C4-2B (cell line): Measurements from ENCODE around the gene MIA2.

Experiments
- ZFX ChIP-seq: fragments of 450-650 bp; IDR thresholded peaks from 2 replicates; pipeline ENCODE4 v1.6.1; 2017
- TF ChIP-seq, protein P1 (sequence below): fragments of 450-650 bp; conservative IDR thresholded peaks from 2 replicates; pipeline ENCODE4 v1.5.1; 2017; ENCODE audit warnings: mild to moderate bottlenecking

DNA sequence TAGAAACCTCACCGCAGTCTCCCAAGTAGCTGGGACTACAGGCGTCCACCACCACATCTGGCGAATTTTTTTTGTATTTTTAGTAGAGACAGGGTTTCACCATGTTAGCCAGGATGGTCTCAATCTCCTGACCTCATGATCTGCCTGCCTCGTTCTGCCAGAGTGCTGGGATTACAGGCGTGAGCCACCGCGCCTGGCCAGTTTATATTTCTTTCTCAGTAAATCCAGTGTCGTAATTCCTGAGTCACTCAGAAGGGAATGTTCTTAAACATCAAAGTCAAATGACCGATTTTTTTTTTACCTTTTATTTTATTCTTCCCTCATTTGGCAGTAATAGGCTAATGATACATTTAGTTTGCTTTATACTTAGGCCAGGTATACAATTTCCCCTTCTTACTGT, 118.0 kb downstream of the MIA2 start:
- TF ChIP-seq, protein P1, sequence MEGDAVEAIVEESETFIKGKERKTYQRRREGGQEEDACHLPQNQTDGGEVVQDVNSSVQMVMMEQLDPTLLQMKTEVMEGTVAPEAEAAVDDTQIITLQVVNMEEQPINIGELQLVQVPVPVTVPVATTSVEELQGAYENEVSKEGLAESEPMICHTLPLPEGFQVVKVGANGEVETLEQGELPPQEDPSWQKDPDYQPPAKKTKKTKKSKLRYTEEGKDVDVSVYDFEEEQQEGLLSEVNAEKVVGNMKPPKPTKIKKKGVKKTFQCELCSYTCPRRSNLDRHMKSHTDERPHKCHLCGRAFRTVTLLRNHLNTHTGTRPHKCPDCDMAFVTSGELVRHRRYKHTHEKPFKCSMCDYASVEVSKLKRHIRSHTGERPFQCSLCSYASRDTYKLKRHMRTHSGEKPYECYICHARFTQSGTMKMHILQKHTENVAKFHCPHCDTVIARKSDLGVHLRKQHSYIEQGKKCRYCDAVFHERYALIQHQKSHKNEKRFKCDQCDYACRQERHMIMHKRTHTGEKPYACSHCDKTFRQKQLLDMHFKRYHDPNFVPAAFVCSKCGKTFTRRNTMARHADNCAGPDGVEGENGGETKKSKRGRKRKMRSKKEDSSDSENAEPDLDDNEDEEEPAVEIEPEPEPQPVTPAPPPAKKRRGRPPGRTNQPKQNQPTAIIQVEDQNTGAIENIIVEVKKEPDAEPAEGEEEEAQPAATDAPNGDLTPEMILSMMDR: no peak
- no peak for TF ChIP-seq ZFX
